Measurements from ENCODE around the gene PLXDC1. TPM values are rescaled to one million over a fixed set of nuclear protein-coding genes. Genes with fewer than 3 reads are reported as not detected.

Gene PLXDC1
- total RNA-seq, 1 donor from 2014 or later = 0.52 TPM

- H3K27ac ChIP-seq (ENCODE audit: low read depth, low read length) = no peak overlapping the region
- H3K27me3 ChIP-seq (ENCODE audit: control insufficient read depth in 3 of 3, insufficient read depth in 3 of 3, low read length in 3 of 3) = no peaks in the 10 kb centered on the region
- H3K4me3 ChIP-seq (ENCODE audit: low read length in 3 of 3) = no peak overlapping the region
These were observed 73.6 kb downstream of the PLXDC1 start for GRCh38 chr17:39077866-39078265.

DNA sequence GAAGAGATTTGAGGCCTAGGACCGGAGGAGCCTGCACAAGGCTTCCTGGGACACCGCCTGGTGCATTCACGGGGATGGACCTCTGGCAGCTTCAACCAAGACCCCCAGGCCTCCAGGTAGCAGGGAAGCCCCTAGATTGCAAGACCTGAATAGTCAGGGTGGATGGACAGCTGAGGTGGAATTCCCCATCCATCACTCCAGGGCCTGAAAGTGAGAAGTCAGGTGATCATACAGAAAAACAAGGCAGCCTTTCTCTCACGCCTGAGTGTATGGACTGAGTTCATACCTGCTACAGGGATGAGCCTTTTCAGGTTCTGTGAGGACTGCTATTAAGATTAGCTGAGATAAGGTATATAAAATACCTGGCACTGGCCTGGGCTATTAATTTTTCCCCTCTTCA, 74.2 kb downstream of the PLXDC1 start:
- Histone ChIP-seq H3K9me3 (ENCODE audit: control insufficient read depth in 3 of 3, low read length in 3 of 3) (no peaks in the 10 kb centered on the region), H3K27ac (ENCODE audit: low read depth, low read length) (no peak overlapping the region), H3K4me1 (ENCODE audit: control insufficient read depth in 3 of 3, insufficient read depth in 3 of 3, low read length in 3 of 3) (peaks cover 13 to 17% (median 15%) of the 10 kb centered on the region in 3 donors), H3K27me3 (ENCODE audit: control insufficient read depth in 3 of 3, insufficient read depth in 3 of 3, low read length in 3 of 3) (no peaks in the 10 kb centered on the region), H3K36me3 (ENCODE audit: control insufficient read depth in 3 of 3, insufficient read depth in 3 of 3, low read length in 3 of 3) (peaks cover 0 to 4% (median 3%) of the 10 kb centered on the region in 3 donors), H3K9ac (ENCODE audit: low read depth in 1 of 3, low read length in 3 of 3) (peak overlapping the region in 1 of 3 donors; percentile 8), H3K4me3 (ENCODE audit: low read length in 3 of 3) (no peak overlapping the region)

More at GRCh38 chr17:39077866-39078265, 73.6 kb downstream of the PLXDC1 start:
- Histone ChIP-seq H3K9ac (ENCODE audit: low read depth in 1 of 3, low read length in 3 of 3) (no peak overlapping the region), H3K4me1 (ENCODE audit: control insufficient read depth in 3 of 3, insufficient read depth in 3 of 3, low read length in 3 of 3) (peaks cover 13 to 18% (median 17%) of the 10 kb centered on the region in 3 donors), H3K9me3 (ENCODE audit: control insufficient read depth in 3 of 3, low read length in 3 of 3) (no peaks in the 10 kb centered on the region), H3K36me3 (ENCODE audit: control insufficient read depth in 3 of 3, insufficient read depth in 3 of 3, low read length in 3 of 3) (peaks cover 0 to 4% (median 3%) of the 10 kb centered on the region in 3 donors)

DNA sequence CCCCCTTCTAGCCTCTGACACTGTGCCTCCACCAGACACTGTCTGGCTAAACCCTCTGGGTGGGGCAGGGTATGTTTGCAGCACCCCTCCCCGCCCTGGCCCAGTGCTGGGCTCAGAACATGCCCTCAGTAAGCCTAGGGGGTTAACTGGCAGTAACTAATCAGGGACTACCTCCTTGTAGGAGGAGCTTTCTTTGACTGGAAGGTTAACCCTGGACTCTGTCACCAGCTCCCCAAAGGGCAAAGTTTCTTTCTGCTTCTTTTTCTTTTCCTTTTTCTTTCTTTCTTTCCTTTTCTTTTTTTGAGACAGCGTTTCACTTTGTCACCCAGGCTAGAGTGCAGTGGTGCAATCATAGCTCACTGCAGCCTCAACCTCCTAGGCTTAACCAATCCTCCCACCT, 76.8 kb downstream of the PLXDC1 start:
- H3K4me3 ChIP-seq (ENCODE audit: low read length in 3 of 3) = no peak overlapping the region
- peaks cover 0 to 6% (median 3%) of the 10 kb centered on the region in 3 donors for H3K36me3 ChIP-seq (ENCODE audit: control insufficient read depth in 3 of 3, insufficient read depth in 3 of 3, low read length in 3 of 3)
- no peaks in the 10 kb centered on the region for H3K9me3 ChIP-seq (ENCODE audit: control insufficient read depth in 3 of 3, low read length in 3 of 3)

GRCh38 chr17:39073916-39074315, 77.5 kb downstream of the PLXDC1 start:
- H3K27me3 ChIP-seq (ENCODE audit: control insufficient read depth in 3 of 3, insufficient read depth in 3 of 3, low read length in 3 of 3) = no peaks in the 10 kb centered on the region
- H3K36me3 ChIP-seq (ENCODE audit: control insufficient read depth in 3 of 3, insufficient read depth in 3 of 3, low read length in 3 of 3) = peaks cover 0 to 6% (median 0%) of the 10 kb centered on the region in 3 donors
- H3K27ac ChIP-seq (ENCODE audit: low read depth, low read length) = no peak overlapping the region
- H3K4me3 ChIP-seq (ENCODE audit: low read length in 3 of 3) = no peak overlapping the region
- H3K9me3 ChIP-seq (ENCODE audit: control insufficient read depth in 3 of 3, low read length in 3 of 3) = no peaks in the 10 kb centered on the region
- H3K4me1 ChIP-seq (ENCODE audit: control insufficient read depth in 3 of 3, insufficient read depth in 3 of 3, low read length in 3 of 3) = peaks cover 0 to 3% (median 0%) of the 10 kb centered on the region in 3 donors
- no peak overlapping the region for H3K9ac ChIP-seq (ENCODE audit: low read depth in 1 of 3, low read length in 3 of 3)

More for the DNA sequence above, 76.8 kb downstream of the PLXDC1 start:
- Histone ChIP-seq H3K9ac (ENCODE audit: low read depth in 1 of 3, low read length in 3 of 3) (no peak overlapping the region), H3K27me3 (ENCODE audit: control insufficient read depth in 3 of 3, insufficient read depth in 3 of 3, low read length in 3 of 3) (no peaks in the 10 kb centered on the region), H3K4me1 (ENCODE audit: control insufficient read depth in 3 of 3, insufficient read depth in 3 of 3, low read length in 3 of 3) (peaks cover 0 to 2% (median 1%) of the 10 kb centered on the region in 3 donors), H3K27ac (ENCODE audit: low read depth, low read length) (no peak overlapping the region)

GRCh38 chr17:39073353-39073752, 78.1 kb downstream of the PLXDC1 start:
- H3K36me3 ChIP-seq (ENCODE audit: control insufficient read depth in 3 of 3, insufficient read depth in 3 of 3, low read length in 3 of 3) = peaks cover 0 to 6% (median 0%) of the 10 kb centered on the region in 3 donors
- no peak overlapping the region for H3K4me3 ChIP-seq (ENCODE audit: low read length in 3 of 3)
- peaks cover 0 to 3% (median 0%) of the 10 kb centered on the region in 3 donors for H3K4me1 ChIP-seq (ENCODE audit: control insufficient read depth in 3 of 3, insufficient read depth in 3 of 3, low read length in 3 of 3)
- H3K27ac ChIP-seq (ENCODE audit: low read depth, low read length) = no peak overlapping the region
- no peaks in the 10 kb centered on the region for H3K9me3 ChIP-seq (ENCODE audit: control insufficient read depth in 3 of 3, low read length in 3 of 3)
- no peaks in the 10 kb centered on the region for H3K27me3 ChIP-seq (ENCODE audit: control insufficient read depth in 3 of 3, insufficient read depth in 3 of 3, low read length in 3 of 3)
- H3K9ac ChIP-seq (ENCODE audit: low read depth in 1 of 3, low read length in 3 of 3) = no peak overlapping the region

GRCh38 chr17:39071573-39071972, 79.9 kb downstream of the PLXDC1 start:
- Histone ChIP-seq H3K9me3 (ENCODE audit: control insufficient read depth in 3 of 3, low read length in 3 of 3) (no peaks in the 10 kb centered on the region), H3K4me3 (ENCODE audit: low read length in 3 of 3) (no peak overlapping the region), H3K36me3 (ENCODE audit: control insufficient read depth in 3 of 3, insufficient read depth in 3 of 3, low read length in 3 of 3) (peaks cover 0 to 2% (median 0%) of the 10 kb centered on the region in 3 donors), H3K27ac (ENCODE audit: low read depth, low read length) (no peak overlapping the region), H3K4me1 (ENCODE audit: control insufficient read depth in 3 of 3, insufficient read depth in 3 of 3, low read length in 3 of 3) (peaks cover 0 to 3% (median 0%) of the 10 kb centered on the region in 3 donors), H3K9ac (ENCODE audit: low read depth in 1 of 3, low read length in 3 of 3) (no peak overlapping the region), H3K27me3 (ENCODE audit: control insufficient read depth in 3 of 3, insufficient read depth in 3 of 3, low read length in 3 of 3) (no peaks in the 10 kb centered on the region)

GRCh38 chr17:39069114-39069756, 82.2 kb downstream of the PLXDC1 start:
- no peak overlapping the region for H3K27ac ChIP-seq (ENCODE audit: low read depth, low read length)
- H3K4me1 ChIP-seq (ENCODE audit: control insufficient read depth in 3 of 3, insufficient read depth in 3 of 3, low read length in 3 of 3) = peaks cover 0 to 4% (median 3%) of the 10 kb centered on the region in 3 donors
- H3K4me3 ChIP-seq (ENCODE audit: low read length in 3 of 3) = no peak overlapping the region
- H3K9ac ChIP-seq (ENCODE audit: low read depth in 1 of 3, low read length in 3 of 3) = no peak overlapping the region
- peaks cover 0 to 2% (median 0%) of the 10 kb centered on the region in 3 donors for H3K36me3 ChIP-seq (ENCODE audit: control insufficient read depth in 3 of 3, insufficient read depth in 3 of 3, low read length in 3 of 3)
- peaks cover 0 to 3% (median 0%) of the 10 kb centered on the region in 3 donors for H3K27me3 ChIP-seq (ENCODE audit: control insufficient read depth in 3 of 3, insufficient read depth in 3 of 3, low read length in 3 of 3)
- no peaks in the 10 kb centered on the region for H3K9me3 ChIP-seq (ENCODE audit: control insufficient read depth in 3 of 3, low read length in 3 of 3)

GRCh38 chr17:39064819-39065218, 86.6 kb downstream of the PLXDC1 start:
- Histone ChIP-seq H3K9ac (ENCODE audit: low read depth in 1 of 3, low read length in 3 of 3) (no peak overlapping the region), H3K4me1 (ENCODE audit: control insufficient read depth in 3 of 3, insufficient read depth in 3 of 3, low read length in 3 of 3) (peaks cover 7 to 12% (median 9%) of the 10 kb centered on the region in 3 donors), H3K36me3 (ENCODE audit: control insufficient read depth in 3 of 3, insufficient read depth in 3 of 3, low read length in 3 of 3) (no peaks in the 10 kb centered on the region), H3K27me3 (ENCODE audit: control insufficient read depth in 3 of 3, insufficient read depth in 3 of 3, low read length in 3 of 3) (peaks cover 0 to 3% (median 0%) of the 10 kb centered on the region in 3 donors), H3K9me3 (ENCODE audit: control insufficient read depth in 3 of 3, low read length in 3 of 3) (no peaks in the 10 kb centered on the region), H3K4me3 (ENCODE audit: low read length in 3 of 3) (no peak overlapping the region), H3K27ac (ENCODE audit: low read depth, low read length) (no peak overlapping the region)

- H3K27ac ChIP-seq (ENCODE audit: low read depth, low read length) = no peak overlapping the region
- H3K36me3 ChIP-seq (ENCODE audit: control insufficient read depth in 3 of 3, insufficient read depth in 3 of 3, low read length in 3 of 3) = no peaks in the 10 kb centered on the region
- H3K4me3 ChIP-seq (ENCODE audit: low read length in 3 of 3) = no peak overlapping the region
- H3K9me3 ChIP-seq (ENCODE audit: control insufficient read depth in 3 of 3, low read length in 3 of 3) = no peaks in the 10 kb centered on the region
- H3K9ac ChIP-seq (ENCODE audit: low read depth in 1 of 3, low read length in 3 of 3) = no peak overlapping the region
- H3K4me1 ChIP-seq (ENCODE audit: control insufficient read depth in 3 of 3, insufficient read depth in 3 of 3, low read length in 3 of 3) = peaks cover 4 to 12% (median 9%) of the 10 kb centered on the region in 3 donors
- peaks cover 0 to 3% (median 0%) of the 10 kb centered on the region in 3 donors for H3K27me3 ChIP-seq (ENCODE audit: control insufficient read depth in 3 of 3, insufficient read depth in 3 of 3, low read length in 3 of 3)
These were observed 87.1 kb downstream of the PLXDC1 start for GRCh38 chr17:39064374-39064773.

- H3K4me1 ChIP-seq (ENCODE audit: control insufficient read depth in 3 of 3, insufficient read depth in 3 of 3, low read length in 3 of 3) = peaks cover 4 to 12% (median 9%) of the 10 kb centered on the region in 3 donors
- H3K27me3 ChIP-seq (ENCODE audit: control insufficient read depth in 3 of 3, insufficient read depth in 3 of 3, low read length in 3 of 3) = peaks cover 0 to 3% (median 0%) of the 10 kb centered on the region in 3 donors
- no peak overlapping the region for H3K27ac ChIP-seq (ENCODE audit: low read depth, low read length)
- H3K9ac ChIP-seq (ENCODE audit: low read depth in 1 of 3, low read length in 3 of 3) = no peak overlapping the region
- H3K36me3 ChIP-seq (ENCODE audit: control insufficient read depth in 3 of 3, insufficient read depth in 3 of 3, low read length in 3 of 3) = no peaks in the 10 kb centered on the region
- no peak overlapping the region for H3K4me3 ChIP-seq (ENCODE audit: low read length in 3 of 3)
- H3K9me3 ChIP-seq (ENCODE audit: control insufficient read depth in 3 of 3, low read length in 3 of 3) = no peaks in the 10 kb centered on the region
These were observed 87.8 kb downstream of the PLXDC1 start for GRCh38 chr17:39063681-39064069.
